ENCODE data around the gene TMEM200C. TPM values are rescaled to one million over a fixed set of nuclear protein-coding genes. Genes with fewer than 3 reads are reported as not detected.

The TMEM200C gene
- total and polyA plus RNA-seq, 2 donors = 0.18 to 0.19 TPM

DNA sequence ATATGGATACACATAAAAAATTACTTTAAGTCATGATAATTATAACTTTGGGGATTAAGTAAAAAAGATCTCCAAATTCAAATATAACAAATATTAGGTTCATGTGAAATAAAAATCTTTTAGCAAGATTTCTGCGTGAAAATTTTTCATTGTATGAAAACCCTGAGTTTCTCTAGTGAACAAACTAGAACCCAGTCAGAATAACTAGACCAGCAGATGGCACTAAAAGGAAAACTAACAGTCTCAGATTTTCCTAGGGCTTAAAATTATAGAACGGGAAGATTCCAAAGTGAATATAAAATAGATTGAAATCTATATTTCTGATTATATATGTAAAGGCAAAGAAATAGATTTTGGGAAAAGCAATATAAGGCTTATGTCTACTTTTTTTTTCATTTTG is 43.3 kb downstream of the TMEM200C start:
- Histone ChIP-seq H3K4me1 (ENCODE audit: control insufficient read depth in 2 of 2, insufficient read depth in 2 of 2, low read length in 2 of 2) (no peaks in the 10 kb centered on the region), H3K9me3 (ENCODE audit: control insufficient read depth in 2 of 2, insufficient read depth in 1 of 2, low read length in 1 of 2) (no peaks in the 10 kb centered on the region), H3K27ac (ENCODE audit: low read depth in 1 of 2, low read length in 1 of 2) (no peak overlapping the region), H3K36me3 (ENCODE audit: control insufficient read depth in 2 of 2, insufficient read depth in 2 of 2, low read length in 1 of 2) (no peaks in the 10 kb centered on the region), H3K27me3 (ENCODE audit: control insufficient read depth in 2 of 2, insufficient read depth in 1 of 2, low read length in 1 of 2) (no peaks in the 10 kb centered on the region), H3K4me3 (ENCODE audit: low read length in 2 of 2) (no peak overlapping the region)
- WGBS = 54% methylated on average over 2 of the region's 2 CpGs
- no peak for DNase-seq (ENCODE audit: low read depth in 6 of 9, low spot score in 9 of 9)

DNA sequence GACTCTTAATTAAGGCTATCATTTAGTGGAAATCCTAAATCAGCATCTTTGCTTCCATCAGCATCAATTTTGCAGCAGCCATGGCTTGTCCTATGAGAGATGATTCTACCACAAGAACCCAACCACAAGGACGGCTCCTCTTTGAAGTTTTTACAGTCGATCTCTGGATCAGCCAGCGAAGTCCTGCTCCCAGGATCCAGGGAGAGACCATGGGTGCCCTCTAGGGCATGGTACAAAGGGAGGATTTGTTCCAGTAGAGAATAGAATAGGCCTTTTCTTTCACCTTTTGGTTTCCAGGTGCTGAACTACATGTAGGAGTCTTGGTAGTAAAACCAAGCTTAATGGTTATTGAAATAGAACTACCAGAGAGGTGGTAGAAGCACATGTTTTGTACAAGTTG is 52.7 kb downstream of the TMEM200C start:
- no peaks in the 10 kb centered on the region for H3K9me3 ChIP-seq (ENCODE audit: control insufficient read depth in 2 of 2, insufficient read depth in 1 of 2, low read length in 1 of 2)
- H3K4me1 ChIP-seq (ENCODE audit: control insufficient read depth in 2 of 2, insufficient read depth in 2 of 2, low read length in 2 of 2) = no peaks in the 10 kb centered on the region

GRCh38 chr18:5841518-5841917 is 53.8 kb downstream of the TMEM200C start:
- WGBS = 59% methylated on average over 2 of the region's 2 CpGs
- Histone ChIP-seq H3K27me3 (ENCODE audit: control insufficient read depth in 2 of 2, insufficient read depth in 1 of 2, low read length in 1 of 2) (no peaks in the 10 kb centered on the region), H3K36me3 (ENCODE audit: control insufficient read depth in 2 of 2, insufficient read depth in 2 of 2, low read length in 1 of 2) (no peaks in the 10 kb centered on the region), H3K4me1 (ENCODE audit: control insufficient read depth in 2 of 2, insufficient read depth in 2 of 2, low read length in 2 of 2) (no peaks in the 10 kb centered on the region), H3K9me3 (ENCODE audit: control insufficient read depth in 2 of 2, insufficient read depth in 1 of 2, low read length in 1 of 2) (no peaks in the 10 kb centered on the region), H3K4me3 (ENCODE audit: low read length in 2 of 2) (no peak overlapping the region), H3K27ac (ENCODE audit: low read depth in 1 of 2, low read length in 1 of 2) (no peak overlapping the region)
- no peak for DNase-seq (ENCODE audit: low read depth in 6 of 9, low spot score in 9 of 9)

More for the DNA sequence above, 52.7 kb downstream of the TMEM200C start:
- H3K36me3 ChIP-seq (ENCODE audit: control insufficient read depth in 2 of 2, insufficient read depth in 2 of 2, low read length in 1 of 2) = no peaks in the 10 kb centered on the region
- WGBS = 70% methylated on average over 3 of the region's 3 CpGs
- no peak overlapping the region for H3K4me3 ChIP-seq (ENCODE audit: low read length in 2 of 2)
- no peak overlapping the region for H3K27ac ChIP-seq (ENCODE audit: low read depth in 1 of 2, low read length in 1 of 2)
- H3K27me3 ChIP-seq (ENCODE audit: control insufficient read depth in 2 of 2, insufficient read depth in 1 of 2, low read length in 1 of 2) = no peaks in the 10 kb centered on the region
- no peak for DNase-seq (ENCODE audit: low read depth in 6 of 9, low spot score in 9 of 9)

DNA sequence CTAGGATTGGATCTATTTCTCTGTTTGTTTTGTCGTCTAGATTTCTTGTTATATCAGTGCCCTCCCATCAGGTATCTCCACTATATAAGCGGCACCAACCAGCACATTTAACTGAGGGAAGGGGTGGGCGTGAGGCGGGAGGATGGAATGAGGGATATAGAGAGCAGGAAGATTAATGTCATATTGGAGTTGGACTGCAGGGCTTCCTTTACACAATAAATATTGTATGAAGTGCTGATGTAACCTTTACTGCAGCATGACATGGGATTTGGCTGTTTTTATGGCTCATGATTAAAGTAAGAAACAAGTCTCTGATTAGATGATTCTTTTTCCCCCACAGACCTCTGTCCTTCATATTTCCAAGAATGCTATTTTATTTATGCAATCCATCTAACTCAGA is 54.8 kb downstream of the TMEM200C start:
- no peak overlapping the region for H3K4me3 ChIP-seq (ENCODE audit: low read length in 2 of 2)
- no peak for DNase-seq (ENCODE audit: low read depth in 6 of 9, low spot score in 9 of 9)
- 68% methylated on average over 4 of the region's 4 CpGs for WGBS
- no peak overlapping the region for H3K27ac ChIP-seq (ENCODE audit: low read depth in 1 of 2, low read length in 1 of 2)
- no peaks in the 10 kb centered on the region for H3K9me3 ChIP-seq (ENCODE audit: control insufficient read depth in 2 of 2, insufficient read depth in 1 of 2, low read length in 1 of 2)
- H3K36me3 ChIP-seq (ENCODE audit: control insufficient read depth in 2 of 2, insufficient read depth in 2 of 2, low read length in 1 of 2) = no peaks in the 10 kb centered on the region
- no peaks in the 10 kb centered on the region for H3K4me1 ChIP-seq (ENCODE audit: control insufficient read depth in 2 of 2, insufficient read depth in 2 of 2, low read length in 2 of 2)
- H3K27me3 ChIP-seq (ENCODE audit: control insufficient read depth in 2 of 2, insufficient read depth in 1 of 2, low read length in 1 of 2) = no peaks in the 10 kb centered on the region

GRCh38 chr18:5840025-5840424 is 55.3 kb downstream of the TMEM200C start:
- no peaks in the 10 kb centered on the region for H3K27me3 ChIP-seq (ENCODE audit: control insufficient read depth in 2 of 2, insufficient read depth in 1 of 2, low read length in 1 of 2)
- no peak overlapping the region for H3K27ac ChIP-seq (ENCODE audit: low read depth in 1 of 2, low read length in 1 of 2)
- H3K9me3 ChIP-seq (ENCODE audit: control insufficient read depth in 2 of 2, insufficient read depth in 1 of 2, low read length in 1 of 2) = no peaks in the 10 kb centered on the region
- H3K4me1 ChIP-seq (ENCODE audit: control insufficient read depth in 2 of 2, insufficient read depth in 2 of 2, low read length in 2 of 2) = no peaks in the 10 kb centered on the region
- no peak overlapping the region for H3K4me3 ChIP-seq (ENCODE audit: low read length in 2 of 2)
- no peaks in the 10 kb centered on the region for H3K36me3 ChIP-seq (ENCODE audit: control insufficient read depth in 2 of 2, insufficient read depth in 2 of 2, low read length in 1 of 2)
- DNase-seq (ENCODE audit: low read depth in 6 of 9, low spot score in 9 of 9) = no peak
- WGBS = 93% methylated on average over 2 of the region's 2 CpGs

DNA sequence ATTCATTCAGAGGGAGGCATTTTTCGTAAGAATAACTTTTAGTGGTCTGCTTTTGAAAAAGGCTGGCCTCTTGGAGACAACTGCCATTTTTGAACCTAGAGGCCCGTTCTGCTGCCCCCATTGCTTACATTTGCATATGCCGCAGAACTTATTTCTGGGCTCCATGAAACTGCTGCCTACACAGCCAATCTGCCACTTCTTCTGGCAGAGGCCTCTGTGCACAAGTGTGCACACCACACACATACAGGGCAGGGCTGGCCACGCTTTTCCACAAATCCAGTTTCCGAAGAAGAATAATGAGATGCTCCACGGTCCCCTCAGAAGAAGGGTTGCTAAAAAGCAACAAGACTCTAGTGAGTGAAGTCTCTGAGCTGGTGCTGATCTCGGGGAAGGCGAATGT is 56.2 kb downstream of the TMEM200C start:
- Histone ChIP-seq H3K9me3 (ENCODE audit: control insufficient read depth in 2 of 2, insufficient read depth in 1 of 2, low read length in 1 of 2) (no peaks in the 10 kb centered on the region), H3K4me1 (ENCODE audit: control insufficient read depth in 2 of 2, insufficient read depth in 2 of 2, low read length in 2 of 2) (no peaks in the 10 kb centered on the region), H3K27me3 (ENCODE audit: control insufficient read depth in 2 of 2, insufficient read depth in 1 of 2, low read length in 1 of 2) (no peaks in the 10 kb centered on the region), H3K36me3 (ENCODE audit: control insufficient read depth in 2 of 2, insufficient read depth in 2 of 2, low read length in 1 of 2) (no peaks in the 10 kb centered on the region), H3K27ac (ENCODE audit: low read depth in 1 of 2, low read length in 1 of 2) (no peak overlapping the region), H3K4me3 (ENCODE audit: low read length in 2 of 2) (no peak overlapping the region)
- no peak for DNase-seq (ENCODE audit: low read depth in 6 of 9, low spot score in 9 of 9)
- 93% methylated on average over 8 of the region's 8 CpGs for WGBS

Measured in thymus (tissue), 11 donors.